IgD-negative memory B cell (primary cell): ENCODE measurements around the gene ADRA2B. TPM values are rescaled to one million over a fixed set of nuclear protein-coding genes. Genes with fewer than 3 reads are reported as not detected.

Experiments
- H3K27ac Mint-ChIP-seq, 3 donors: one replicate each; pipeline ENCODE4 v1.8.0; 2020 to 2022; ENCODE audit warnings: mild to moderate bottlenecking in 3 of 3, mixed read lengths in 3 of 3, moderate library complexity in 1 of 3
- H3K27me3 Mint-ChIP-seq: one replicate; pipeline ENCODE4 v1.8.0; 2021; ENCODE audit warnings: mixed read lengths
- H3K36me3 Mint-ChIP-seq: one replicate; pipeline ENCODE4 v1.8.0; 2020; ENCODE audit warnings: mild to moderate bottlenecking, mixed read lengths
- H3K4me1 Mint-ChIP-seq, 3 donors: one replicate each; pipeline ENCODE4 v1.8.0; 2020 to 2022; ENCODE audit warnings: mixed read lengths in 3 of 3, mild to moderate bottlenecking in 1 of 3
- H3K4me3 Mint-ChIP-seq, 4 donors: one replicate each; pipeline ENCODE4 v1.8.0; 2020 to 2022; ENCODE audit warnings: mild to moderate bottlenecking in 4 of 4, mixed read lengths in 4 of 4, moderate library complexity in 3 of 4
- H3K9me3 Mint-ChIP-seq, 3 donors: one replicate each; pipeline ENCODE4 v1.8.0; 2020 to 2021; ENCODE audit warnings: mixed read lengths in 3 of 3, mild to moderate bottlenecking in 1 of 3
- polyA plus RNA-seq: library from polyadenylated mRNA; unstranded; fragments of 300-500 nt; fragmentation: Illumina TruSeq; gene quantifications from one replicate; pipeline ENCODE4 v1.2.3, GENCODE V29; 2021

The ADRA2B gene
- polyA plus RNA-seq, 1 donor from 2014 or later: not detected

DNA sequence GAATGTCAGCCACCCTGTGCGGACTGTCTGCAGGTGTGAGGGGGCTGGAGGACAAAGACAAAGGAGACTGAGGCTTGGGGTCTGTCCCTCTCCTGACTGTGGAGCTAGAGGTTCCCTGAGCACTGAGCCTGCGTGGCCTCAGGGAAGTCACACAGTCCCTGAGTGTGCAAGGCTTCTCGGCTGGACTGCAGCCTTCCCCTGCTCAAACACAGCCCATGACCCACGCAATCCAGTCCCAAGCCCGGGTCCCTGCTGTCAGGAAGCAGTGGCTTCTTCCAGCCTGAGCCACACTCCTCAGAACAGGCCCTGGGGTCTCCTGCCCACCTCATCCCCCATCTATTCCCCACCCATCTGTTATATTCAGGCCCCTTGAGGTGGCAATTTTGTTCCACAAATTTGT lies 19.2 kb upstream of the ADRA2B start:
- Mint-ChIP-seq H3K27ac (no peak overlapping the region), H3K36me3 (no peaks in the 10 kb centered on the region)

GRCh38 chr2:96135171-96135570 lies 18.8 kb upstream of the ADRA2B start:
- Mint-ChIP-seq H3K4me1 (no peaks in the 10 kb centered on the region), H3K27me3 (no peaks in the 10 kb centered on the region), H3K9me3 (no peaks in the 10 kb centered on the region), H3K36me3 (no peaks in the 10 kb centered on the region), H3K27ac (no peak overlapping the region), H3K4me3 (no peak overlapping the region)

More for the DNA sequence above, 19.2 kb upstream of the ADRA2B start:
- H3K27me3 Mint-ChIP-seq: no peaks in the 10 kb centered on the region
- no peaks in the 10 kb centered on the region for H3K4me1 Mint-ChIP-seq
- no peaks in the 10 kb centered on the region for H3K9me3 Mint-ChIP-seq
- H3K4me3 Mint-ChIP-seq: no peak overlapping the region

GRCh38 chr2:96134421-96134820 lies 18.1 kb upstream of the ADRA2B start:
- H3K4me1 Mint-ChIP-seq: no peaks in the 10 kb centered on the region
- no peak overlapping the region for H3K4me3 Mint-ChIP-seq
- H3K27ac Mint-ChIP-seq: no peak overlapping the region
- H3K9me3 Mint-ChIP-seq: no peaks in the 10 kb centered on the region
- H3K36me3 Mint-ChIP-seq: no peaks in the 10 kb centered on the region
- no peaks in the 10 kb centered on the region for H3K27me3 Mint-ChIP-seq

DNA sequence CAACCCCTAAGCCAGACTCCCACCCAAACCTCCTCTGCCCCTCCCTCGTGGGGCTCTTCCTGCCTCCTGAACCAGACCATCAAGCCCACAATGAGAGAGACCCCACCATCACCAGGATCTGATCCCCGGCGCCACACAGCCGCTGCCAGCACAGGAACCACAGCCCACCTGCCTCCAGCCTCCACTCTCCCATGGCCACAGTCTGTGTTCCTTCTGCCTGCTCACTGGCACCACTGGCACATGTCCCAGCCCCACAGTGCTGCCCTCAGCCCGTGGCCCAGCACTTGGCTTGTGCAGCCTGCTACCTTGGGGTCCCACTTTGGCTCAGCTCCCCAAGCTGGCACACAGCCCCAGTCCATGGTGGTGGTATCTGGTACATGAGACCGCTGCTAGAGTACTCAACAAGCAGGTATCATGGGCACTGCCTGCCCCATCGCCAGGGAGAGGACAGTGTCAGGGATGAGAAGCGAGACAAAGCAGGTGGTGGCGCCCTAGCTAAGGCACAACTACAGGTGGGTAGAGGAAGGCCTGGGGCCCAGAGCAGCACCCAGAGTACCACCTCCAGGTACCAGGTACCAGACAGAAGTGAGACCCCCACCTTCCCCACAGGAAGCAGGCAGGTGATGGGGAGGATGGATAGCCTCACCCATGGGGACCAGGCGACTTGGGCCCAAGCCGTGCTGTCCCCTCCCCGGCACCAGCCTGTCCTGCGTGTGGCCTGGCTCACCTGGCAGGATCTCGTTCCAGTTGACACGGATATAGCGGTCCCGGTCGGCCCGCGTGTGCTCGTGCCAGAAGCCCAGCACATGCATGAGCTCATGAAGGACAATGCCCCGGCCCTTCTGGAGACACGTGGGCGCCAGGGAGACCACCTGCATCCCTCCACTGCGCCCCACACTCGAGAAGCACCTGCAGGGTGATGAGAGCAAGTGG lies 15.7 kb upstream of the ADRA2B start:
- no peaks in the 10 kb centered on the region for H3K27me3 Mint-ChIP-seq
- H3K4me1 Mint-ChIP-seq: no peaks in the 10 kb centered on the region
- H3K27ac Mint-ChIP-seq: peak overlapping the region in 2 of 3 donors; percentile 40 to 64
- no peak overlapping the region for H3K4me3 Mint-ChIP-seq
- no peaks in the 10 kb centered on the region for H3K9me3 Mint-ChIP-seq
- no peaks in the 10 kb centered on the region for H3K36me3 Mint-ChIP-seq

DNA sequence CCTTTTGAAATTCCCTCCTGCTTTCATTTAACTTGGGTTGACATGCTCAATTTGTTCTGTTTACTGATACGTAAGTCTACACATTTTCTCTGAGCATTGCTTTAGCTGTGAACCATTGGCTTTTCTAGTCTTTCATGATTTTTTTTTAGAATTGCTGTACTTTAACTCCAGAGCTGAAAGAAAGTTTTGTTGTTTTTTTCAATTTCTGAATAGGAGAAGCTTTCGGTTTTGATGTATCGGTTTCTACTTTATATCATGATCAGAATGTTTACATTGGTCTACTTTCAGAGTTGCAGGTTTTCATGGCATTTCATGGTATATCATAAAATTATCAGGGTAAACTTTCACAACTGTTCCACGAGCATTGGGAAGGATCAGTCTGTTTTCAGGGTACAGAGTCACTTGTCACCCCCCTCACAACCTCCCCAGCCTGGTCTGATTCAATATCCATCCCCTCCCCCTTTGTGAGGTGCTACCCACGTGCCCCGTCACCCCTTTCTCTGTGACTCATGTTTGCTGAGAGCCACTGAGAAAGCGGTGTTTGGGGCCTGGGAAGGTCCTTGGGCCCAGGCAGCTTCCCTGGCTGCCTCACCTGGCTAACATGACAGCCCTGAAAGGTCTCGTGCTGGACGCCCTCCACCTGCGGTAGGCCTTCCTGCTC lies 14.9 kb upstream of the ADRA2B start:
- Mint-ChIP-seq H3K36me3 (no peaks in the 10 kb centered on the region), H3K4me1 (no peaks in the 10 kb centered on the region), H3K4me3 (no peak overlapping the region), H3K9me3 (no peaks in the 10 kb centered on the region), H3K27ac (peak overlapping the region in 1 of 3 donors; percentile 64), H3K27me3 (no peaks in the 10 kb centered on the region)

DNA sequence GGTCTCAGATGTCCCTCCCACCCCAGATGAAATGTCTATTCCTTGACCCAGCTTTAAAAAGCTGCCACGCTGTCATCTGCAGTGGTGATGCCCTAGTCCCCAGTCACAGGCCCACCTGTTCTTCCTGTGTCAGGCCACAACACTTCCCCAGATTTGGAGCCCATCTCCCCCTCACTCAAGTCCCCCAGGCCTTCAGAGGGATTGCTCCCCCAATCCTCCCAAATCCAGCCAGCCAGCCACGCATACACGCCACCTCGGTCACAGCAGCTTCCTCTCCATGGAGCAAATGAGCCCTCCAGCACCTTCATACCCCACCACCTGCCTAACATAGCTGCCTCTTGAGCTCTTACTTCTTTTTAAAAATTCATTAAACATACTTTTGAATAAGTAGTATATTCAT lies 14.1 kb upstream of the ADRA2B start:
- Mint-ChIP-seq H3K4me1 (no peaks in the 10 kb centered on the region), H3K4me3 (peak overlapping the region in 1 of 4 donors; percentile 29), H3K36me3 (no peaks in the 10 kb centered on the region), H3K27me3 (no peaks in the 10 kb centered on the region), H3K9me3 (no peaks in the 10 kb centered on the region), H3K27ac (no peak overlapping the region)

DNA sequence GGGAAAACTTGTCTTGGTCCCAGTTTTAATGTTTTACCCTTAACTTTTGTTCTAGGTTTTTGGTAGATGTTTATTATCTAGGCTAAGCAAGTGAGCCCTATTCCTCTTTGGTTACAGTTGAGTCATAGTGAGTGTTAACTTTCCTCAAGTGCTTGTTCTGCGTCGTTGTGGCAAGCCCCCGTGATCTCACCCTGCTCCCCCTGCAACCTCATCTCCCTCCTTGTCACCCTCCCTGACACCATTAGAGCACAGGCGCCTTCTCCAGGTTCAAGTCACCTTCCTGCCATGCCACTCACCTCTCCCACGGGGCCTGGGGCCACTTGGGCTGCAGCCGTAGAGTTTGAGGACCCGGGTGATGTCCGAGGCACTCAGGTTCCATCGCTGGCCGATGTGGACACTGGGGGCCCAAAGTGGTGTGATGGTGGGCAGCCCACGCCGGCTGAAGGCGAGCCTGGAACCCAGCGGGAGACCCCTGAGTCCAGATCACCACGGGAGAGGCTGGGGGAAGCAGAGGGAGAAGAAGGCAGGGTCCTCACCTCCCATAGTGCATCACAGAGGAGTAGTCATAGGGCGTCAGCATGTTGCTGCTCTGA lies 13.3 kb upstream of the ADRA2B start:
- Mint-ChIP-seq H3K36me3 (peaks cover 2% of the 10 kb centered on the region), H3K27ac (no peak overlapping the region), H3K27me3 (no peaks in the 10 kb centered on the region), H3K9me3 (no peaks in the 10 kb centered on the region), H3K4me3 (no peak overlapping the region), H3K4me1 (no peaks in the 10 kb centered on the region)

GRCh38 chr2:96128456-96128855 lies 12.1 kb upstream of the ADRA2B start:
- H3K36me3 Mint-ChIP-seq: peaks cover 2% of the 10 kb centered on the region
- H3K9me3 Mint-ChIP-seq: no peaks in the 10 kb centered on the region
- H3K4me1 Mint-ChIP-seq: no peaks in the 10 kb centered on the region
- H3K27me3 Mint-ChIP-seq: peaks cover 2% of the 10 kb centered on the region
- no peak overlapping the region for H3K27ac Mint-ChIP-seq
- H3K4me3 Mint-ChIP-seq: no peak overlapping the region

- H3K9me3 Mint-ChIP-seq: no peaks in the 10 kb centered on the region
- no peak overlapping the region for H3K4me3 Mint-ChIP-seq
- H3K27ac Mint-ChIP-seq: no peak overlapping the region
- H3K36me3 Mint-ChIP-seq: peaks cover 4% of the 10 kb centered on the region
- H3K27me3 Mint-ChIP-seq: peaks cover 21% of the 10 kb centered on the region
- H3K4me1 Mint-ChIP-seq: peaks cover 0 to 10% (median 5%) of the 10 kb centered on the region in 3 donors
Measured at GRCh38 chr2:96124406-96125265, 8.3 kb upstream of the ADRA2B start.

- H3K9me3 Mint-ChIP-seq: no peaks in the 10 kb centered on the region
- H3K36me3 Mint-ChIP-seq: peaks cover 4% of the 10 kb centered on the region
- no peak overlapping the region for H3K4me3 Mint-ChIP-seq
- H3K27me3 Mint-ChIP-seq: peaks cover 24% of the 10 kb centered on the region
- H3K27ac Mint-ChIP-seq: no peak overlapping the region
- H3K4me1 Mint-ChIP-seq: peaks cover 0 to 10% (median 5%) of the 10 kb centered on the region in 3 donors
Measured at GRCh38 chr2:96123936-96124335, 7.6 kb upstream of the ADRA2B start.

DNA sequence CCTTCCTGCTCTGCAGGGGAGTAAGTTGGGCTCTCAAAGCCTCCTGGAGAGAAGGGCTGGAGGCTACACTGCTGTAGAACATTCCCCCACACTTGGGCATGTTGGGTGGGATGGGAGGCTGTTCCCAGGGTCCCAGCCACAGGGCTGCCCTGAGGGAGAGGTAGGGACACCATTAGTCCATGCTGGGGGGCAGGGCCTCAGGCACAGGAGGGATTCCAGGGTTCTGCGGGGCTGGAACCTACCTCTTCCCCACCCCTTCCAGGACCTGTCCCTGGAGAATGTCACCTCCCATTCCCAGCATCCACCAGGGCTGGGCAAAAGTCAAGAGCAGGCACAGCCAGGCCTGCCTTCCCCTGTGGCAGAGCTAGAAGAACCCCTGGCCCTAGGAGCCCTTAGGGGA lies 6.9 kb upstream of the ADRA2B start:
- Mint-ChIP-seq H3K9me3 (no peaks in the 10 kb centered on the region), H3K27me3 (peaks cover 25% of the 10 kb centered on the region), H3K27ac (peak overlapping the region in 1 of 3 donors; percentile 27), H3K4me3 (no peak overlapping the region), H3K4me1 (peaks cover 0 to 10% (median 5%) of the 10 kb centered on the region in 3 donors), H3K36me3 (peaks cover 4% of the 10 kb centered on the region)

DNA sequence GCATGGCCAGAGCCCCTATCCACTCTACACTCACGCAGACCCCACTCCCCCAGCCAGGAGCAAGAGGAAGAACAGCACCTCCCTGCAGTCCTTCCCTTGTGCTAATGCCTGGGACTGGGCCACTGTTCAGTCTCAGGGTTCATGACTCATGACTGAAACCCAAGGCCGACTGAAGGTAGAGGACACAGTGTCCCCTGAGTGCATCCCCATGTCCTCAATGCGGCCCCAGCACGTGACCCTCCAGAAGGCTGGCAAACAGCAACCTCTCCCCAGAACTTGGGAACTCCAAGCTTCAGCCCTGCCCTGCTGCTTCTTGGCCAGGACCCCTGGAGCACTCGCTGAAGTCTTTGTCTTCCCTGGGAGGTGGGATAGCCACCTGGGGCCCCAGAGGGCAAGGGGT lies 6.0 kb upstream of the ADRA2B start:
- peaks cover 4% of the 10 kb centered on the region for H3K36me3 Mint-ChIP-seq
- H3K27me3 Mint-ChIP-seq: peaks cover 25% of the 10 kb centered on the region
- H3K4me1 Mint-ChIP-seq: peaks cover 4 to 14% (median 9%) of the 10 kb centered on the region in 3 donors
- no peak overlapping the region for H3K27ac Mint-ChIP-seq
- no peaks in the 10 kb centered on the region for H3K9me3 Mint-ChIP-seq
- H3K4me3 Mint-ChIP-seq: no peak overlapping the region

GRCh38 chr2:96121414-96121813 lies 5.0 kb upstream of the ADRA2B start:
- Mint-ChIP-seq H3K4me3 (no peak overlapping the region), H3K4me1 (peaks cover 4 to 14% (median 9%) of the 10 kb centered on the region in 3 donors), H3K27me3 (peaks cover 25% of the 10 kb centered on the region), H3K9me3 (no peaks in the 10 kb centered on the region), H3K36me3 (peaks cover 4% of the 10 kb centered on the region), H3K27ac (peak overlapping the region in 2 of 3 donors; percentile 28 to 39)

- Mint-ChIP-seq H3K27me3 (peaks cover 25% of the 10 kb centered on the region), H3K4me3 (peak overlapping the region in 2 of 4 donors; percentile 75 to 78), H3K36me3 (peaks cover 4% of the 10 kb centered on the region), H3K27ac (peak overlapping the region in 1 of 3 donors; percentile 28), H3K9me3 (no peaks in the 10 kb centered on the region), H3K4me1 (peaks cover 4 to 14% (median 9%) of the 10 kb centered on the region in 3 donors)
Measured at GRCh38 chr2:96120991-96121390, 4.6 kb upstream of the ADRA2B start.
